NCI-H446 (cell line): ENCODE data around the gene TENM3.

Experiments
- DNase-seq, 2 experiments: peaks; one replicate each; lab custom pipeline; 2025; lab: John Stamatoyannopoulos, UW

Gene TENM3

GRCh38 chr4:182449930-182450439, 206.8 kb downstream of the TENM3 start:
- DNase-seq, result no peak

- no peak for DNase-seq
These were observed 208.2 kb downstream of the TENM3 start for GRCh38 chr4:182451441-182451840.

DNA sequence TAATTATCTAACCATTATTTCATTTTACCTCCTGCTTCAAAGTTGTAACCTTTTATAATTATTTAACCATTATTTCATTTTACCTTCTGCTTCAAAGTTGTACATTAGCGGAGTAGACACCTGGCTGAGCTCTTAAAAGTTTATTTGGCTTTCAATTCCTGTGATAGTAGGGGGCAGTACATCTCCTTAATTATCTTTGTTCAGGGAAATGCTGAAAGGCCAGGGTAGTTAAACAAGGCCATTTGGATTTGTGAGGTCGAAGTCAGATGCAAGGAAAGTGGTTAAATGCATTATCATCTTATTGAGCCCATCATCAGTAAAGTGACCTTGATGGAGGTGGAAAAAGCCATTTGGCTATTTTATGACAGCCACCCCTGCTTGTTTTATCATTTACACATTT, 210.6 kb downstream of the TENM3 start:
- DNase-seq, result no peak

GRCh38 chr4:182454440-182455013, 211.3 kb downstream of the TENM3 start:
- no peak for DNase-seq

GRCh38 chr4:182465114-182465513, 221.9 kb downstream of the TENM3 start:
- no peak for DNase-seq

- no peak for DNase-seq
These were observed 222.8 kb downstream of the TENM3 start for GRCh38 chr4:182465979-182466378.

DNA sequence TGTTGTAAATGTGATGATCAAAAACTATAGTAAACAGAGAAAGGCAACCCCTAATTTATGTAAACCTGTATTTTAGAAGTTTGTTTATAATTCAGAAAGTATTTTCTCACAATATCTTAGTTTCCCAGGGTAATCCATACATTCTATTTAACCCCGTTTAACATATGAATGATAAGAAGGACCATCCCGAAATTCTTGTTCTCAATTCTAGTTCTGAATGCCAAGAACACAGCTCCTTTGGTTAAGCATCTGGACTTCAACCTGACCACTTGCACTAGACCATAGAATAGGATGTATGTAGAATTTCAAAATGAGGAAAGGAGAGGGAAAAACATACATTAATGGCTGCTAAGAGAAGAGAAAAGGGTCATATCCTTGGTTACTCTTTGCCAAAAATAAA, 227.0 kb downstream of the TENM3 start:
- no peak for DNase-seq

GRCh38 chr4:182475539-182475938, 232.3 kb downstream of the TENM3 start:
- no peak for DNase-seq

GRCh38 chr4:182478475-182478874, 235.3 kb downstream of the TENM3 start:
- peak in 1 of 2 experiments; percentile 47 for DNase-seq

GRCh38 chr4:182483685-182484084, 240.5 kb downstream of the TENM3 start:
- DNase-seq, result no peak

DNA sequence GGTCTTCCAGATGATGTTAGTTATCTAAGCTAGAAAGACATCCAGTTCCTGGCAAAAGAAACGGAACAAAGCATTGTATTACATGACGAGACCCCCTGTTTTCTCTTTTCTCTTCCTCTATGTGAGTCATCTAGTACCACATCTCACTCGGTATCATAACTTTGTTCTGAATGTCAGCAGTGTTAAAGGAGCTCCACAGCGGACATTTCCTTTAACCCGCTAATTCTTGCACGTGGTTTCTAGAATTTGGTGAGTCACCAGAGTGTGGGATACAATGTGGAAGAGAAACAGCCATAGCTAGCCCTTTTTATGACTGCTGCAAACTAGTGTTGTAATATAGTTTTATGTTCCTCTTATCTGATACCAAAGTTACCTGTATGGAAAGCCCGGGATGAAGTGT, 243.7 kb downstream of the TENM3 start:
- DNase-seq, result no peak

GRCh38 chr4:182488896-182489295, 245.7 kb downstream of the TENM3 start:
- DNase-seq, result no peak

- DNase-seq, result no peak
These were observed 246.4 kb downstream of the TENM3 start for GRCh38 chr4:182489607-182490006.

DNA sequence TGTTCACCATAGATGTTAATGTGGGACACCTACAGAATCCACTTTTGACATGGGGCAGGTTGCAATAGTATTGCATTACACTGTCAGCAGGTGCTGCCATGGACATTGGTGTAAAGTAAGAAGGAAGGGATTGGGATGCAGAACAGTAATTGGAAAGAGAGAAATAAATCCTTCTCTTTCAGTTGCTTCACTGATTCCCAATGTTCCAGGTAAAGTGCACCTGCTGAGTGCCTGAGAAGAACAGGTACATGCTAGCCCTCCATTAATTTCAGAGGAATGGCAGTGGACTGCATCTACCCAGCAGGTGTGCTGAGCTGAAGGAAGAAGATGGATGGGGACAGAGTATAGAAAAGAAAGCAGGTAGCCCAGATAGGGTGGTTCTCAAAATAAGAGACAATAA, 248.5 kb downstream of the TENM3 start:
- DNase-seq, result no peak

- no peak for DNase-seq
These were observed 249.2 kb downstream of the TENM3 start for GRCh38 chr4:182492423-182492822.

DNA sequence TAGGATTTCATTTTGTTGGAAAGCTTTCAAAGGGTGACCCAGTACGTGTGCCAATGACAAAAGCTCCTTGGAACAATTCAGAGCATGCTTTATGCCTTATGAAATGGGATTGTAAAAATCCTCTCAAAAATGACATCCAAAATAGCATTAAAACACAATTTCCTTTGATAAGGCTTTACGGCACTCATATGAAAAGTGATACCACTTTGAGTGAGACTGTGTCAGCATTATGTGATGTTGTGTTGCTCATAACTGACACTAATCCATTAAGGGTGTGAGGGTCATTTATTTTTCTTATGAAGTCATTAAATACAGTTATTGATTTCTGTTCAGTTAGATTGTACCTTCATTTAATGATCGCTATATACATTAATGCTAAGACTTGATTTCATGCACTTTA, 250.2 kb downstream of the TENM3 start:
- no peak for DNase-seq

- no peak for DNase-seq
These were observed 250.9 kb downstream of the TENM3 start for GRCh38 chr4:182494103-182494502.

GRCh38 chr4:182495031-182495430, 251.8 kb downstream of the TENM3 start:
- no peak for DNase-seq

DNA sequence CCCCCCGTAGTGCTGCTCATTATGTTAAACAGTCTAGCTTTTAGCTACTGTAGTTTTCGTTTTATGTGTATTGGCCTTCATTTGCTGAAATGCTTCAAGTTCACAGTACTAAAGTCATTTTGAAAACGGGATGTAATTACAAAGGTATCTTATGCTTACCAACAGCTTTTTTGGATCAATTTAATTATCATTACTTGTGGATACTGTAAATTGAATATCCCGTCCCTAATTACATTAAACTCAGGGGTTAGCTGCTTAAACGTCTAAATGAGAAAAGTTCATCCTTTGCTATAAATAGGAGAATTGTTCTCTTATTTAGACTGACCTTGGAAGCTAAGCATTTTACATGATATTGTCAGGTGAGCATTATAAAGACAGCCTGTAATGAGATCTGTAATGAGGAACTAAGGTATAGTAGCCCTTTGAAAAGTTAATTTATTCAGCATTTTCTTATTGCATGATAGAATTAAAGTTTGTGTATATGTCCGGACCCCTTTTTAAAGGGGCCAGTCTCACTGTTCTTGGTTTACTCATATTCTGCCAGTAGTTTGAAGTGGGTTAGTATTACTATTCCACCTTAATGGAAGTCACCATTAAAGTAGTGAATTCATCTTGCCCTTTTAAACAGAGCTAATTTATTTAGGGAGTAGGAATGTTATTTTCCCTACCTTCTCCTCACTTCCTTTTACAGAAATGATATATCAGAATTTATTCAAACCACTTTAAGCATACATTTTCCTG, 252.6 kb downstream of the TENM3 start:
- no peak for DNase-seq

GRCh38 chr4:182496408-182496807, 253.2 kb downstream of the TENM3 start:
- no peak for DNase-seq

GRCh38 chr4:182502064-182502463, 258.9 kb downstream of the TENM3 start:
- DNase-seq, result no peak

DNA sequence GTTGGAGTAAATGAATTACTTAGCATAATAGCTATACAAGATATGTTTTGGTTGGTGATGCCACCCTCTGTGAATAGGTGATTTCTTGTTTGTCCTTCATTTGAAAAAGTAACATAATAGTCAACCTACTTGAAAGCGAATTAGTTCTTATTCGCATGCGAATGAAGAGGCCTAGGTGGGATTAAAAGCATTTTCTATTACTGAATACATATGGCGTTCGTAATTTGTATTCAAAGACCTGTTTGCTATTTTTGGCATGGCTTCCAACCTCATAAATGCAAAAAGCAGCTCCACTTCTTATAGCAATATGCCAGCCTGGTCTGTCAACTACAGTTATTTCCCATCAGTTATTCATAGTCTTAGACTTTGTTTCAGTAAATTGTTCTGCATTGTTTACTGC, 261.3 kb downstream of the TENM3 start:
- DNase-seq, result no peak

DNA sequence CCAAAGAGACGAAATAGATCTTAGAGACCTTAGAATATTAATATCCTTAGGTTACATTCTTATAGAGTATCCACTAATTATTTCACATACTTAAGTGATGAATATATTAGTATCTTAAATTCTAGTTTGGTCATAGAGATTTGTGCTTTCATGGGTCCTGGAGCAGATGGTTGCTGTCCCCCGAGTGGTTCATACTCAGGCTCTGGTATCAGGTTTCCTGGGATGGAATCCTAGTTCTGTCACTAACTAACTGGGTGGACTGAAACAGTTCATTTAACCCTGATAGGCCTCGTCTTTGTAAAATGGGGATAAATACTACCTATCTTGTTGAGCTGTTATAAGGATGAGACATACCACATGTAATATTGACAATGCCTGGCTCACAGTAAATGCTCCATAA, 264.6 kb downstream of the TENM3 start:
- no peak for DNase-seq

DNA sequence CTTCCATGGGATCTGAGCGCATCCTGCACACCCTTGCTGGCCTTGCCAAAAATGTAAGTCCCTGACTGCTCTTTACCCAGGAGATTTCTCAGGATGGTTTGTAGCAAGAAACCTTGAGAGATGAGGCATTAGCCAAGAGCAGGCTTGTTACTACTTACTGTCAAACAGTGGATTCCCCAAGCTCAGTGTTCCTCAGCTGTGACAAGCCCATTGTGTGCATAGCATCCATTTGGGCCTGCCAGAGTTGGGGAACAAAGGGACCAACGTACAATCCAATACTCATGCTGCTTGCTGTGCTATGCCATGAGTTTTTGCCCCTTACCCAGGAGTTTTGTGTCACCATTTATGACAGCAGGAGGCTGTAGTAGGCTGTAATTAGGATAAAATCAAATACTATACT, 267.6 kb downstream of the TENM3 start:
- DNase-seq, result no peak
